GM23338 (cell line): ENCODE data around the gene CDKN2A. TPM values are rescaled to one million over a fixed set of nuclear protein-coding genes. Genes with fewer than 3 reads are reported as not detected.

Source experiments
- ATAC-seq: fragments of 200-7000 bp; cut with Tn5 transposase; 3 replicates; pipeline ENCODE4 v1.9.1; 2020
- DNase-seq: peaks from one replicate; pipeline ENCODE4 v3.0.0-alpha.2; 2015; ENCODE audit warnings: low spot score
- H2AFZ ChIP-seq: fragments of 200-600 bp; sonication (generic); 2 replicates; pipeline ENCODE4 v1.8.0; 2016; ENCODE audit warnings: antibody characterized with exemption, mild to moderate bottlenecking, moderate library complexity
- H3F3A ChIP-seq: fragments of 200-600 bp; sonication (generic); replicated peaks from 2 replicates; pipeline ENCODE4 v1.8.0; 2017; ENCODE audit warnings: antibody characterized with exemption, mixed run types, low read depth
- H3K27ac ChIP-seq: fragments of 200-600 bp; sonication (generic); 2 replicates; pipeline ENCODE4 v1.6.1; 2016; ENCODE audit warnings: low read depth
- H3K27me3 ChIP-seq: fragments of 200-600 bp; sonication (generic); 2 replicates; pipeline ENCODE4 v1.8.0; 2016; ENCODE audit warnings: mild to moderate bottlenecking, mixed run types, moderate library complexity; ENCODE audit not compliant: insufficient read depth
- H3K36me3 ChIP-seq: fragments of 200-600 bp; sonication (generic); 2 replicates; pipeline ENCODE4 v1.8.0; 2016; ENCODE audit warnings: mild to moderate bottlenecking; ENCODE audit not compliant: insufficient read depth
- H3K4me1 ChIP-seq: fragments of 200-600 bp; sonication (generic); 2 replicates; pipeline ENCODE4 v1.8.0; 2016; ENCODE audit warnings: mild to moderate bottlenecking, moderate library complexity; ENCODE audit not compliant: insufficient read depth
- H3K4me2 ChIP-seq: fragments of 200-600 bp; sonication (generic); 2 replicates; pipeline ENCODE4 v1.7.1; 2017; ENCODE audit warnings: mixed run types
- H3K4me3 ChIP-seq: fragments of 200-600 bp; sonication (generic); 2 replicates; pipeline ENCODE4 v1.6.1; 2016; ENCODE audit warnings: mixed run types
- H3K79me2 ChIP-seq: fragments of 200-600 bp; sonication (generic); replicated peaks from 2 replicates; pipeline ENCODE4 v1.8.0; 2017; ENCODE audit warnings: mild to moderate bottlenecking; ENCODE audit not compliant: insufficient read depth
- H3K9me2 ChIP-seq: fragments of 200-600 bp; sonication (generic); 2 replicates; pipeline ENCODE4 v1.8.0; 2017; ENCODE audit not compliant: insufficient read depth
- H4K20me1 ChIP-seq: fragments of 200-600 bp; sonication (generic); replicated peaks from 2 replicates; pipeline ENCODE4 v1.8.0; 2017; ENCODE audit warnings: mild to moderate bottlenecking; ENCODE audit not compliant: insufficient read depth
- H3K27ac Mint-ChIP-seq: 2 replicates; pipeline ENCODE4 v1.8.0; 2020; ENCODE audit warnings: inconsistent platforms, mild to moderate bottlenecking, moderate library complexity, mixed read lengths
- H3K27me3 Mint-ChIP-seq: 3 replicates; pipeline ENCODE4 v1.8.0; 2022; ENCODE audit warnings: low read depth, mild to moderate bottlenecking, moderate library complexity, mixed read lengths, inconsistent platforms; ENCODE audit not compliant: insufficient read depth, poor library complexity
- H3K36me3 Mint-ChIP-seq: 3 replicates; pipeline ENCODE4 v1.8.0; 2021; ENCODE audit warnings: low read depth, mild to moderate bottlenecking, inconsistent platforms, moderate library complexity, mixed read lengths
- H3K4me1 Mint-ChIP-seq: 3 replicates; pipeline ENCODE4 v1.8.0; 2020; ENCODE audit warnings: mild to moderate bottlenecking, inconsistent platforms, mixed read lengths
- H3K4me3 Mint-ChIP-seq: 3 replicates; pipeline ENCODE4 v1.8.0; 2021; ENCODE audit warnings: moderate library complexity, mild to moderate bottlenecking, inconsistent platforms, mixed read lengths
- H3K9me3 Mint-ChIP-seq: 3 replicates; pipeline ENCODE4 v1.8.0; 2020; ENCODE audit warnings: moderate library complexity, mild to moderate bottlenecking, inconsistent platforms, mixed read lengths
- CREB1 ChIP-seq: fragments of 250-450 bp; sonication (Bioruptor Pico); IDR thresholded peaks from 2 replicates; pipeline ENCODE4 v1.5.0; 2020; ENCODE audit warnings: low read depth, mild to moderate bottlenecking, moderate library complexity
- CTCF ChIP-seq, 2 experiments: fragments of 200-600 bp in 1 of 2; sonication (generic) in 1 of 2; conservative IDR thresholded peaks; 2 replicates each; pipeline versions ENCODE4 v1.5.1 to v1.6.1; 2016 to 2017; ENCODE audit warnings: antibody characterized with exemption in 2 of 2, low read depth in 2 of 2, mild to moderate bottlenecking in 2 of 2, moderate library complexity in 1 of 2
- EZH2 ChIP-seq: fragments of 200-600 bp; sonication (generic); IDR thresholded peaks from one replicate; pipeline ENCODE4 v1.8.0; 2017; ENCODE audit warnings: antibody characterized with exemption, mild to moderate bottlenecking, low read depth; ENCODE audit not compliant: unreplicated experiment
- EZH2phosphoT487 ChIP-seq: fragments of 200-600 bp; sonication (generic); IDR thresholded peaks from one replicate; pipeline ENCODE4 v1.8.1; 2018; ENCODE audit warnings: antibody characterized with exemption; ENCODE audit not compliant: unreplicated experiment
- JUNB ChIP-seq: IDR thresholded peaks from one replicate; pipeline ENCODE4 v1.6.1; 2016; ENCODE audit warnings: antibody characterized with exemption; ENCODE audit not compliant: unreplicated experiment
- NANOG ChIP-seq: IDR thresholded peaks from 2 replicates; pipeline ENCODE4 v1.6.1; 2016; ENCODE audit warnings: antibody characterized with exemption, borderline replicate concordance
- POLR2AphosphoS5 ChIP-seq: IDR thresholded peaks from 2 replicates; pipeline ENCODE4 v1.6.1; 2016; ENCODE audit warnings: antibody characterized with exemption, low read depth
- REST ChIP-seq: IDR thresholded peaks from one replicate; pipeline ENCODE4 v1.6.1; 2018; ENCODE audit warnings: antibody characterized with exemption; ENCODE audit not compliant: unreplicated experiment
- STAT1 ChIP-seq: IDR thresholded peaks from one replicate; pipeline ENCODE4 v1.6.1; 2016; ENCODE audit warnings: antibody characterized with exemption; ENCODE audit not compliant: unreplicated experiment
- ZNF114 ChIP-seq: fragments of 250-450 bp; sonication (Bioruptor Pico); IDR thresholded peaks from 2 replicates; pipeline ENCODE4 v1.5.0; 2020; ENCODE audit warnings: mild to moderate bottlenecking, moderate library complexity
- ZNF331 ChIP-seq: fragments of 250-450 bp; sonication (Bioruptor Pico); IDR thresholded peaks from 2 replicates; pipeline ENCODE4 v1.5.0; 2020; ENCODE audit warnings: low read depth, mild to moderate bottlenecking, moderate library complexity
- ZNF462 ChIP-seq: fragments of 250-450 bp; sonication (Bioruptor Pico); IDR thresholded peaks from 2 replicates; pipeline ENCODE4 v1.5.0; 2020; ENCODE audit warnings: mild to moderate bottlenecking, moderate library complexity
- polyA plus RNA-seq: library from polyadenylated mRNA; unstranded; fragments of >200 nt; fragmentation: Nextera tagmentation; extraction: Ambion mirVana; gene quantifications from 2 replicates; pipeline ENCODE4 v1.2.1, GENCODE V29; 2016
- total RNA-seq: library from RNA; depleted of rRNA; stranded (reverse); fragments of >200 nt; shearing (Covaris generic); gene quantifications from 2 replicates; pipeline ENCODE4 v1.2.3, GENCODE V29; 2014
- TF ChIP-seq, protein P1 (sequence below): IDR thresholded peaks from 2 replicates; pipeline ENCODE4 v1.6.1; 2016; ENCODE audit warnings: antibody characterized with exemption

CDKN2A gene
- total and polyA plus RNA-seq, 2 experiments from 2014 or later: 0.87 to 2.7 TPM

DNA sequence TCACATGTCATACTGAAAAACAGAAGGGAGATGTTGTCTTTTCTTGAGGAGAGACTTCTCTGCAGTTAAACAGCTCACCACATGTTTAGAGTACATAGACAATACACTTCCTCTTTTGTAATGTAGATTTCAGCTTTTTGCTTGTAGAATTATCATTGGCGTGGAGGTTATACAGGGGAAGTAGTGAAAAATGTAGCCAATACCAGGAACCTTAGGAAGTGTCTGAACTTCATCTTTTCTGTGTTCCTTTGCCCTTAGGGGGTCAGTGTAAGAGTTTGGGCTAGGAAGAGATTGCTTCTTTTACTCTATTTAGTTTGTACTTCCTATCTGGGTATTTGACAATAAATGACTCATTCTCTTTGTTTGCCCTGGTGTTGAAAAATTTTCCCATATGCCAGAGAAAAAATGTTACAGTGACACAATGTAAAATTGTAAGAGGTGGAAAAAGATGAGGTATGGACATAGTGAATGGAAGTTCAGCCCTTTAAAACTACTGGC, 36.0 kb upstream of the CDKN2A start (continued):
- TF ChIP-seq JUNB: no peak

GRCh38 chr9:22029231-22029630, 35.0 kb upstream of the CDKN2A start:
- peaks cover 11% of the 10 kb centered on the region for H3K4me1 Mint-ChIP-seq
- no peak overlapping the region for H3K4me2 ChIP-seq
- no peaks in the 10 kb centered on the region for H3K36me3 Mint-ChIP-seq

More at GRCh38 chr9:22029231-22029630, 35.0 kb upstream of the CDKN2A start:
- Mint-ChIP-seq H3K27me3 (no peaks in the 10 kb centered on the region), H3K27ac (no peak overlapping the region), H3K9me3 (no peaks in the 10 kb centered on the region), H3K4me3 (no peak overlapping the region)
- no peak overlapping the region for H3K27ac ChIP-seq
- TF ChIP-seq, protein P1, sequence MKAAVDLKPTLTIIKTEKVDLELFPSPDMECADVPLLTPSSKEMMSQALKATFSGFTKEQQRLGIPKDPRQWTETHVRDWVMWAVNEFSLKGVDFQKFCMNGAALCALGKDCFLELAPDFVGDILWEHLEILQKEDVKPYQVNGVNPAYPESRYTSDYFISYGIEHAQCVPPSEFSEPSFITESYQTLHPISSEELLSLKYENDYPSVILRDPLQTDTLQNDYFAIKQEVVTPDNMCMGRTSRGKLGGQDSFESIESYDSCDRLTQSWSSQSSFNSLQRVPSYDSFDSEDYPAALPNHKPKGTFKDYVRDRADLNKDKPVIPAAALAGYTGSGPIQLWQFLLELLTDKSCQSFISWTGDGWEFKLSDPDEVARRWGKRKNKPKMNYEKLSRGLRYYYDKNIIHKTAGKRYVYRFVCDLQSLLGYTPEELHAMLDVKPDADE: no peak
- TF ChIP-seq REST (no peak), STAT1 (no peak), EZH2 (no peak), JUNB (no peak), NANOG (no peak), CREB1 (CRISPR knock-in tag) (no peak), ZNF331 (no peak), ZNF462 (no peak), CTCF (conservative IDR thresholded peaks at IDR 0.05; ENCODE audit: low read depth in 2 of 2) (no peak), EZH2phosphoT487 (no peak), ZNF114 (no peak), POLR2AphosphoS5 (no peak)
- no peaks in the 10 kb centered on the region for H3K36me3 ChIP-seq
- no peak overlapping the region for H2AFZ ChIP-seq
- no peaks in the 10 kb centered on the region for H4K20me1 ChIP-seq
- H3K9me2 ChIP-seq: peaks cover 6% of the 10 kb centered on the region; the same call in 1 of the 2 replicates
- H3K4me1 ChIP-seq: peaks cover 12% of the 10 kb centered on the region
- H3K4me3 ChIP-seq: no peak overlapping the region
- no peaks in the 10 kb centered on the region for H3K79me2 ChIP-seq
- DNase-seq (no peak), ATAC-seq (no peak)
- no peaks in the 10 kb centered on the region for H3F3A ChIP-seq
- H3K27me3 ChIP-seq: no peaks in the 10 kb centered on the region
